OCI-LY1 (cell line): ENCODE measurements around the gene OVOL3.

Source experiments
- H2AFZ ChIP-seq: fragments of 200-600 bp; sonication (generic), shearing (Covaris generic); 2 replicates; pipeline ENCODE4 v1.6.0; 2014; ENCODE audit warnings: antibody characterized with exemption, mild to moderate bottlenecking, low read length
- H3F3A ChIP-seq: fragments of 200-600 bp; sonication (generic), shearing (Covaris generic); 2 replicates; pipeline ENCODE4 v1.6.0; 2014; ENCODE audit warnings: mild to moderate bottlenecking, antibody characterized with exemption, low read length, moderate library complexity; ENCODE audit not compliant: insufficient read depth
- H3K27ac ChIP-seq: fragments of 200-600 bp; sonication (generic); 2 replicates; pipeline ENCODE4 v1.5.1; 2014; ENCODE audit warnings: low read length, mixed run types, mild to moderate bottlenecking, low read depth; ENCODE audit not compliant: poor library complexity, severe bottlenecking
- H3K27me3 ChIP-seq: fragments of 200-600 bp; sonication (generic); 2 replicates; pipeline ENCODE4 v1.6.0; 2014; ENCODE audit warnings: antibody characterized with exemption, mild to moderate bottlenecking, low read length, moderate library complexity; ENCODE audit not compliant: insufficient read depth
- H3K36me3 ChIP-seq: fragments of 200-600 bp; sonication (generic); 2 replicates; pipeline ENCODE4 v1.6.1; 2014; ENCODE audit warnings: mild to moderate bottlenecking, antibody characterized with exemption, low read length, moderate library complexity, mixed read lengths; ENCODE audit not compliant: insufficient read depth
- H3K4me1 ChIP-seq: fragments of 200-600 bp; sonication (generic); 2 replicates; pipeline ENCODE4 v1.5.1; 2014; ENCODE audit warnings: mild to moderate bottlenecking, low read length, moderate library complexity; ENCODE audit not compliant: insufficient read depth, severe bottlenecking
- H3K4me2 ChIP-seq: fragments of 200-600 bp; sonication (generic), shearing (Covaris generic); 2 replicates; pipeline ENCODE4 v1.6.1; 2014; ENCODE audit warnings: low read length
- H3K4me3 ChIP-seq: fragments of 200-600 bp; sonication (generic); 2 replicates; pipeline ENCODE4 v1.5.1; 2014; ENCODE audit warnings: low read length, low read depth, mild to moderate bottlenecking, mixed read lengths; ENCODE audit not compliant: poor library complexity, severe bottlenecking
- H3K79me2 ChIP-seq: fragments of 200-600 bp; shearing (Covaris generic); 2 replicates; pipeline ENCODE4 v1.6.1; 2016; ENCODE audit warnings: mixed run types, low read length, mixed read lengths; ENCODE audit not compliant: insufficient read depth
- H3K9ac ChIP-seq: fragments of 200-600 bp; sonication (generic), shearing (Covaris generic); 2 replicates; pipeline ENCODE4 v1.6.1; 2014; ENCODE audit warnings: mild to moderate bottlenecking, low read length, mixed read lengths
- H3K9me2 ChIP-seq: fragments of 200-600 bp; sonication (generic), shearing (Covaris generic); 2 replicates; pipeline ENCODE4 v1.6.1; 2014; ENCODE audit warnings: low read depth, mild to moderate bottlenecking, low read length, mixed read lengths
- H3K9me3 ChIP-seq: fragments of 200-600 bp; shearing (Covaris generic); 2 replicates; pipeline ENCODE4 v1.6.1; 2014; ENCODE audit warnings: low read length, mixed read lengths
- H4K20me1 ChIP-seq: fragments of 200-600 bp; sonication (generic), shearing (Covaris generic); 2 replicates; pipeline ENCODE4 v1.6.0; 2016; ENCODE audit warnings: mild to moderate bottlenecking, low read length; ENCODE audit not compliant: insufficient read depth
- EZH2 ChIP-seq: fragments of 200-600 bp; sonication (generic), shearing (Covaris generic); IDR thresholded peaks from 2 replicates; pipeline ENCODE4 v1.8.0; 2017; ENCODE audit warnings: borderline replicate concordance, mixed run types, mild to moderate bottlenecking, antibody characterized with exemption, low read length, moderate library complexity, mixed read lengths
- TF ChIP-seq, protein P1 (sequence below): fragments of 200-600 bp; sonication (generic), shearing (Covaris generic); IDR thresholded peaks from 2 replicates; pipeline ENCODE4 v1.5.1; 2017; ENCODE audit warnings: mild to moderate bottlenecking, antibody characterized with exemption, low read length, moderate library complexity, mixed read lengths

The OVOL3 gene

DNA sequence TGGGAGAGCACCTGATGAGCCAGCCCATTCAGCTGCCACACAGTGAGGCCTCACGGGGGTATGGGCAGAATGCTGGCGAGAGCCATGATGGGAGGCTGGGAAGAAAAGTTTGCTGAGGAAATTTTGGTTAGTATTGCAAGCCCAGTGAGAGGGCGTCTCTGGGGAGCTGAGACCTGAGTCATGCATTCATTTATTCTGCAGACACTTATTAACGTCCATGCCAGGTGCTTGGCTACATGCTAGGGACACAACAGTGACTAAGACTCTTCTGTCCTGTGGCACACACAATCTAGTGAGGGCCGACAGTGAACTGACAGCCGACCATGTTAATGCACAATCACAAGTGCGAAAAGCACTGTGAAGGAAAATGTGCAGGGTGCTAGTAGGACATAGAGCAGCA lies 29.0 kb upstream of the OVOL3 start:
- Histone ChIP-seq H2AFZ (no peak overlapping the region), H4K20me1 (no peaks in the 10 kb centered on the region), H3K36me3 (peaks cover 84% of the 10 kb centered on the region), H3K9me3 (no peaks in the 10 kb centered on the region), H3K27ac (no peak overlapping the region), H3K9ac (no peak overlapping the region), H3K79me2 (no peaks in the 10 kb centered on the region), H3F3A (no peaks in the 10 kb centered on the region), H3K4me1 (no peaks in the 10 kb centered on the region), H3K27me3 (no peaks in the 10 kb centered on the region), H3K4me2 (no peak overlapping the region), H3K9me2 (no peaks in the 10 kb centered on the region), H3K4me3 (no peak overlapping the region)
- TF ChIP-seq, protein P1, sequence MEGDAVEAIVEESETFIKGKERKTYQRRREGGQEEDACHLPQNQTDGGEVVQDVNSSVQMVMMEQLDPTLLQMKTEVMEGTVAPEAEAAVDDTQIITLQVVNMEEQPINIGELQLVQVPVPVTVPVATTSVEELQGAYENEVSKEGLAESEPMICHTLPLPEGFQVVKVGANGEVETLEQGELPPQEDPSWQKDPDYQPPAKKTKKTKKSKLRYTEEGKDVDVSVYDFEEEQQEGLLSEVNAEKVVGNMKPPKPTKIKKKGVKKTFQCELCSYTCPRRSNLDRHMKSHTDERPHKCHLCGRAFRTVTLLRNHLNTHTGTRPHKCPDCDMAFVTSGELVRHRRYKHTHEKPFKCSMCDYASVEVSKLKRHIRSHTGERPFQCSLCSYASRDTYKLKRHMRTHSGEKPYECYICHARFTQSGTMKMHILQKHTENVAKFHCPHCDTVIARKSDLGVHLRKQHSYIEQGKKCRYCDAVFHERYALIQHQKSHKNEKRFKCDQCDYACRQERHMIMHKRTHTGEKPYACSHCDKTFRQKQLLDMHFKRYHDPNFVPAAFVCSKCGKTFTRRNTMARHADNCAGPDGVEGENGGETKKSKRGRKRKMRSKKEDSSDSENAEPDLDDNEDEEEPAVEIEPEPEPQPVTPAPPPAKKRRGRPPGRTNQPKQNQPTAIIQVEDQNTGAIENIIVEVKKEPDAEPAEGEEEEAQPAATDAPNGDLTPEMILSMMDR, result no peak
- no peak for TF ChIP-seq EZH2

DNA sequence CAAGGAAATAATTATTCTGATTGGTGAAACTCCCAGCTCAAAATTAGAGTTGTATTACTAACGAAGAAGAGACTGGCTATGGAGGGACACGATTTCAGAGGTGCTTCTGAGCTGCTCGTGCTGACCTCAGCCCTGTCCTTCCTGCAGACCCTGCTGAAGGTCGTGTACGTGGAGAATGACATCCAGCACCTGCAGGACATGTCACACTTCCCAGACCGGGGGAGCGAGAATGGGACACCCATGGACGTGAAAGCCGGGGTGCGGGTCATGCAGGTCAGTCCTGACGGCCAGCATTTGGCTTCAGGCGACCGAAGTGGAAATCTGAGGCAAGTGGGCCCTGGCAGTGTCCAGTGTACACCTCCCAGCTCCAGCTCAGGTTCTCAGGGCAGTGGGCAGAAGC lies 28.0 kb upstream of the OVOL3 start:
- Histone ChIP-seq H3K36me3 (peaks cover 80% of the 10 kb centered on the region), H3K9me3 (no peaks in the 10 kb centered on the region)
- TF ChIP-seq EZH2, result no peak
- TF ChIP-seq, protein P1, result no peak

DNA sequence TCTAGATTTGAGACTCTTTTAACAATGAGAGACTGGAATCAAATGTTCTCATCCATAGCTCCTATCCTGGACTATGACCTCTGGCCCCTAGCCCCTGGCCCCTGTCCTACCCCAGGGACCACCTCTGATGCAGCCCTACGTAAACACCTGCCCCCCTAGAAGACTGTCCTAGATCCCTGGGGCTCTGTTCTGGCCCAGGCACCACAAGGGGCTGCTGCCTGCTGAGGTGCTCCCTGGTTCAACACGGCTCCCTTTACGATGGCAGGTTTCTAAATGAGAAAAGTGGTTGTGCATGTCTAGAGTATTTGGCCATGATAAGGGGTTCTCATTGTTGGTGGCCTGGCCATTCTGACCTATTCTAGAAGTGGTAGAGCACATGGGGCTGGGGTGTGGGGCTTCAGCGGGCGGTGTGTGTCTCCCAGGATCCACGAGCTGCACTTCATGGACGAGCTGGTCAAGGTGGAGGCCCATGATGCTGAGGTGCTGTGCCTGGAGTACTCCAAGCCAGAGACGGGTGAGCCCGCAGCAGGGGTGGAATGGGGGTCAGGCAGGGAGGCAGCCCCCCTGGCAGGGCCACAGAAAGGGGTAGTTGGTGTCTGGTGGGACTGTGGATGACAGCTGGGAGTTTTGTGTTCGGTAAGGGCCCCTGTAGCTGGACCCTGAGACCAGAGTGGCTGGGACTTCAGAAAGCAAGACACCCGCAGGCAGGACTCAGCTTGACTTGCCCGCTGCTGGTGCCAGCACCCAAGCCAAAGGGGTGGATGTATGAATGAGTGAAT lies 26.5 kb upstream of the OVOL3 start:
- Histone ChIP-seq H3K79me2 (no peaks in the 10 kb centered on the region), H3F3A (no peaks in the 10 kb centered on the region)

More for the DNA sequence above, 28.0 kb upstream of the OVOL3 start:
- Histone ChIP-seq H3K4me1 (no peaks in the 10 kb centered on the region), H2AFZ (no peak overlapping the region), H3F3A (no peaks in the 10 kb centered on the region), H4K20me1 (no peaks in the 10 kb centered on the region), H3K79me2 (no peaks in the 10 kb centered on the region), H3K9ac (no peak overlapping the region), H3K27ac (no peak overlapping the region), H3K4me3 (no peak overlapping the region), H3K4me2 (no peak overlapping the region), H3K27me3 (no peaks in the 10 kb centered on the region), H3K9me2 (no peaks in the 10 kb centered on the region)

More for the DNA sequence above, 26.5 kb upstream of the OVOL3 start:
- no peak for TF ChIP-seq EZH2
- TF ChIP-seq, protein P1, result no peak
- Histone ChIP-seq H4K20me1 (no peaks in the 10 kb centered on the region), H2AFZ (no peak overlapping the region), H3K4me3 (no peak overlapping the region), H3K27ac (no peak overlapping the region), H3K9me2 (no peaks in the 10 kb centered on the region), H3K27me3 (no peaks in the 10 kb centered on the region), H3K9ac (no peak overlapping the region), H3K36me3 (peaks cover 87% of the 10 kb centered on the region), H3K9me3 (no peaks in the 10 kb centered on the region), H3K4me2 (no peak overlapping the region), H3K4me1 (no peaks in the 10 kb centered on the region)
